Body of pancreas (tissue), 4 donors: ENCODE results near the gene SYNPR.

Experiments
- CTCF ChIP-seq, 7 experiments: fragments of 450-650 bp in 4 of 7; fragments of 200-600 bp in 3 of 7; sonication (generic) in 3 of 7; IDR thresholded peaks; one replicate each; pipeline ENCODE4 v1.5.1; 2016 to 2019; ENCODE audit warnings: antibody characterized with exemption in 7 of 7
- POLR2A ChIP-seq, 3 donors: fragments of 450-650 bp; IDR thresholded peaks; one replicate each; pipeline ENCODE4 v1.6.1; 2016; ENCODE audit warnings: antibody characterized with exemption in 3 of 3, mild to moderate bottlenecking in 2 of 3

DNA sequence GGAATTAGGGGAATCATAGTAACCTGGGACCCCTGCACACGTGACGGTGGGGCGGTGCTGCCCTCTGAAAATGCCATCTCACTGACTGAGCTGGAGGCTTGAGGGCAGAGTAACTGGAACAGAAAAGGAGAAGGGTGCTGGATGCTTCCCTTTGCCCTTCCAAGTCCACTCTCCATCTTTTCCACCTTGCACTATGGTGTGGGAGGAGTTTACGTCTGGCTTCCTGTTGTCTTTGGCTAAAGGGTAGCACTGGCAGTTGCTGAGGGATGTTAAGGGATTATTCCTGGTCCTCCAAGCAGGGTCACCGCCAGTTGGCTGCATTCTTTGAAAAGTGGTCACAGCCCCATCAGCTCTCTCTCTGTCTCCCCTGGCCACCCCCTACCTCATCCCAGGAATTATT is 245.0 kb downstream of the SYNPR start:
- TF ChIP-seq CTCF (IDR thresholded peaks at IDR 0.05) (no peak), POLR2A (IDR thresholded peaks at IDR 0.05) (no peak)
